ENCODE measurements around the gene SLCO1A2. TPM values are rescaled to one million over a fixed set of nuclear protein-coding genes. Genes with fewer than 3 reads are reported as not detected.
"Not testable (repeated sequence)": the region's sequence is repeated elsewhere in the genome, so short reads cannot be mapped to it uniquely, and the experiment has no call there.

SLCO1A2 gene, protein sequence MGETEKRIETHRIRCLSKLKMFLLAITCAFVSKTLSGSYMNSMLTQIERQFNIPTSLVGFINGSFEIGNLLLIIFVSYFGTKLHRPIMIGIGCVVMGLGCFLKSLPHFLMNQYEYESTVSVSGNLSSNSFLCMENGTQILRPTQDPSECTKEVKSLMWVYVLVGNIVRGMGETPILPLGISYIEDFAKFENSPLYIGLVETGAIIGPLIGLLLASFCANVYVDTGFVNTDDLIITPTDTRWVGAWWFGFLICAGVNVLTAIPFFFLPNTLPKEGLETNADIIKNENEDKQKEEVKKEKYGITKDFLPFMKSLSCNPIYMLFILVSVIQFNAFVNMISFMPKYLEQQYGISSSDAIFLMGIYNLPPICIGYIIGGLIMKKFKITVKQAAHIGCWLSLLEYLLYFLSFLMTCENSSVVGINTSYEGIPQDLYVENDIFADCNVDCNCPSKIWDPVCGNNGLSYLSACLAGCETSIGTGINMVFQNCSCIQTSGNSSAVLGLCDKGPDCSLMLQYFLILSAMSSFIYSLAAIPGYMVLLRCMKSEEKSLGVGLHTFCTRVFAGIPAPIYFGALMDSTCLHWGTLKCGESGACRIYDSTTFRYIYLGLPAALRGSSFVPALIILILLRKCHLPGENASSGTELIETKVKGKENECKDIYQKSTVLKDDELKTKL
- total RNA-seq = 0.31 TPM
- 0.15 TPM for polyA plus RNA-seq (ENCODE audit: insufficient read depth, low read depth, low replicate concordance)
- long read RNA-seq, donor 1 = 0 reads
- long read RNA-seq, donor 2 = 0 reads
- long read RNA-seq, donor 3 = 0 reads
- long read RNA-seq, donor 4 = 0 reads
- long read RNA-seq, donor 5 = 0 reads
- long read RNA-seq, donor 6 = 0 reads
- long read RNA-seq, donor 7 = 0 reads
- long read RNA-seq, donor 8 = 0 reads
- long read RNA-seq, donor 9 = 0 reads
- long read RNA-seq, donor 10 = 0 reads

GRCh38 chr12:21334771-21335325, at the start of gene SLCO1A2:
Gene SLCO1A2, minus strand, starts transcription at chr12:21334917. Its CDS starts 270 bp downstream, at chr12:21334647.
- no peak within 1 kb of the TSS for H3K4me3 ChIP-seq (ENCODE audit: low read length in 3 of 3)
- no peaks in the 10 kb centered on the region for H3K36me3 ChIP-seq (ENCODE audit: control insufficient read depth in 2 of 3, insufficient read depth in 3 of 3, low read length in 3 of 3)
- H3K27me3 ChIP-seq (ENCODE audit: control insufficient read depth, insufficient read depth, low read length) = no peaks in the 10 kb centered on the region
- TF ChIP-seq, protein P1, sequence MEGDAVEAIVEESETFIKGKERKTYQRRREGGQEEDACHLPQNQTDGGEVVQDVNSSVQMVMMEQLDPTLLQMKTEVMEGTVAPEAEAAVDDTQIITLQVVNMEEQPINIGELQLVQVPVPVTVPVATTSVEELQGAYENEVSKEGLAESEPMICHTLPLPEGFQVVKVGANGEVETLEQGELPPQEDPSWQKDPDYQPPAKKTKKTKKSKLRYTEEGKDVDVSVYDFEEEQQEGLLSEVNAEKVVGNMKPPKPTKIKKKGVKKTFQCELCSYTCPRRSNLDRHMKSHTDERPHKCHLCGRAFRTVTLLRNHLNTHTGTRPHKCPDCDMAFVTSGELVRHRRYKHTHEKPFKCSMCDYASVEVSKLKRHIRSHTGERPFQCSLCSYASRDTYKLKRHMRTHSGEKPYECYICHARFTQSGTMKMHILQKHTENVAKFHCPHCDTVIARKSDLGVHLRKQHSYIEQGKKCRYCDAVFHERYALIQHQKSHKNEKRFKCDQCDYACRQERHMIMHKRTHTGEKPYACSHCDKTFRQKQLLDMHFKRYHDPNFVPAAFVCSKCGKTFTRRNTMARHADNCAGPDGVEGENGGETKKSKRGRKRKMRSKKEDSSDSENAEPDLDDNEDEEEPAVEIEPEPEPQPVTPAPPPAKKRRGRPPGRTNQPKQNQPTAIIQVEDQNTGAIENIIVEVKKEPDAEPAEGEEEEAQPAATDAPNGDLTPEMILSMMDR (IDR thresholded peaks at IDR 0.05; ENCODE audit: borderline replicate concordance, extremely low read depth, insufficient read depth) = no peak
- intact Hi-C loops (cut with DNase I) = no loop called here
- H3K4me1 ChIP-seq (ENCODE audit: control insufficient read depth in 2 of 3, insufficient read depth in 2 of 3, low read depth in 1 of 3, low read length in 3 of 3) = no peaks in the 10 kb centered on the region
- no peak within 1 kb of the TSS for H3K9ac ChIP-seq (ENCODE audit: low read length in 3 of 3)
- H3K27ac ChIP-seq (ENCODE audit: low read depth in 2 of 2, low read length in 2 of 2) = no peak within 1 kb of the TSS
- FAIRE-seq = no peak
- no peaks in the 10 kb centered on the region for H3K9me3 ChIP-seq (ENCODE audit: control insufficient read depth in 2 of 3, insufficient read depth in 1 of 3, low read length in 3 of 3)
- no peak for DNase-seq

- no peaks in the 10 kb centered on the region for H3K4me1 ChIP-seq (ENCODE audit: control insufficient read depth in 2 of 3, insufficient read depth in 2 of 3, low read depth in 1 of 3, low read length in 3 of 3)
- no peaks in the 10 kb centered on the region for H3K9me3 ChIP-seq (ENCODE audit: control insufficient read depth in 2 of 3, insufficient read depth in 1 of 3, low read length in 3 of 3)
- H3K9ac ChIP-seq (ENCODE audit: low read length in 3 of 3) = no peak overlapping the region
- no peak for FAIRE-seq
- H3K27me3 ChIP-seq (ENCODE audit: control insufficient read depth, insufficient read depth, low read length) = no peaks in the 10 kb centered on the region
- no peak for DNase-seq
- no peak overlapping the region for H3K27ac ChIP-seq (ENCODE audit: low read depth in 2 of 2, low read length in 2 of 2)
- intact Hi-C loops (cut with DNase I) = no loop called here
- TF ChIP-seq, protein P1 (IDR thresholded peaks at IDR 0.05; ENCODE audit: borderline replicate concordance, extremely low read depth, insufficient read depth) = no peak
- no peaks in the 10 kb centered on the region for H3K36me3 ChIP-seq (ENCODE audit: control insufficient read depth in 2 of 3, insufficient read depth in 3 of 3, low read length in 3 of 3)
- H3K4me3 ChIP-seq (ENCODE audit: low read length in 3 of 3) = no peak overlapping the region
These were observed 49.5 kb upstream of the SLCO1A2 start for GRCh38 chr12:21384261-21384660.

GRCh38 chr12:21381320-21381719, 46.6 kb upstream of the SLCO1A2 start:
- FAIRE-seq; H3K4me3 ChIP-seq (ENCODE audit: low read length in 3 of 3); H3K36me3 ChIP-seq (ENCODE audit: control insufficient read depth in 2 of 3, insufficient read depth in 3 of 3, low read length in 3 of 3); H3K9me3 ChIP-seq (ENCODE audit: control insufficient read depth in 2 of 3, insufficient read depth in 1 of 3, low read length in 3 of 3); H3K4me1 ChIP-seq (ENCODE audit: control insufficient read depth in 2 of 3, insufficient read depth in 2 of 3, low read depth in 1 of 3, low read length in 3 of 3); H3K27me3 ChIP-seq (ENCODE audit: control insufficient read depth, insufficient read depth, low read length); H3K9ac ChIP-seq (ENCODE audit: low read length in 3 of 3); DNase-seq; intact Hi-C loops (cut with DNase I); H3K27ac ChIP-seq (ENCODE audit: low read depth in 2 of 2, low read length in 2 of 2): not testable (repeated sequence)

- TF ChIP-seq, protein P1 (IDR thresholded peaks at IDR 0.05; ENCODE audit: borderline replicate concordance, extremely low read depth, insufficient read depth) = no peak
- Histone ChIP-seq H3K9ac (ENCODE audit: low read length in 3 of 3) (no peak overlapping the region), H3K4me1 (ENCODE audit: control insufficient read depth in 2 of 3, insufficient read depth in 2 of 3, low read depth in 1 of 3, low read length in 3 of 3) (no peaks in the 10 kb centered on the region), H3K27me3 (ENCODE audit: control insufficient read depth, insufficient read depth, low read length) (no peaks in the 10 kb centered on the region), H3K9me3 (ENCODE audit: control insufficient read depth in 2 of 3, insufficient read depth in 1 of 3, low read length in 3 of 3) (no peaks in the 10 kb centered on the region), H3K4me3 (ENCODE audit: low read length in 3 of 3) (no peak overlapping the region), H3K27ac (ENCODE audit: low read depth in 2 of 2, low read length in 2 of 2) (no peak overlapping the region), H3K36me3 (ENCODE audit: control insufficient read depth in 2 of 3, insufficient read depth in 3 of 3, low read length in 3 of 3) (no peaks in the 10 kb centered on the region)
- DNase-seq (no peak), FAIRE-seq (no peak)
- intact Hi-C loops (cut with DNase I) = no loop called here
These were observed 44.5 kb upstream of the SLCO1A2 start for GRCh38 chr12:21379218-21379617.
